Measurements from ENCODE around the gene DGCR6L.

Gene DGCR6L

GRCh38 chr22:20284471-20285086 lies 35.3 kb downstream of the DGCR6L start:
- no peaks in the 10 kb centered on the region for H3K9me3 ChIP-seq (ENCODE audit: insufficient read depth, low read length, severe bottlenecking)
- ATAC-seq (ENCODE audit: insufficient read depth, low read depth) (no peak), DNase-seq (no peak)
- H3K79me2 ChIP-seq (ENCODE audit: insufficient read depth, low read length) = no peaks in the 10 kb centered on the region
- H2AFZ ChIP-seq (ENCODE audit: low read depth, low read length) = no peak overlapping the region
- H3K27ac ChIP-seq (ENCODE audit: low read length) = no peak overlapping the region
- H3K36me3 ChIP-seq (ENCODE audit: insufficient read depth, low read length) = no peaks in the 10 kb centered on the region
- no peak overlapping the region for H3K4me3 ChIP-seq (ENCODE audit: low read depth in 1 of 2, low read length in 2 of 2)
- no peak overlapping the region for H3K9ac ChIP-seq (ENCODE audit: low read depth, low read length)
- H3K4me2 ChIP-seq (ENCODE audit: insufficient read depth, low read length) = no peak overlapping the region
- H3K4me1 ChIP-seq (ENCODE audit: insufficient read depth, low read length) = no peaks in the 10 kb centered on the region
- no peaks in the 10 kb centered on the region for H3K27me3 ChIP-seq (ENCODE audit: insufficient read depth, low read length, poor library complexity)
- TF ChIP-seq EZH2 (IDR thresholded peaks at IDR 0.05; ENCODE audit: borderline replicate concordance, low read depth, low read length, severe bottlenecking) (no peak), CTCF (IDR thresholded peaks at IDR 0.05; ENCODE audit: borderline replicate concordance, extremely low read depth, low read length, poor library complexity, severe bottlenecking) (no peak)
- no peaks in the 10 kb centered on the region for H4K20me1 ChIP-seq (ENCODE audit: insufficient read depth, low read length)

DNA sequence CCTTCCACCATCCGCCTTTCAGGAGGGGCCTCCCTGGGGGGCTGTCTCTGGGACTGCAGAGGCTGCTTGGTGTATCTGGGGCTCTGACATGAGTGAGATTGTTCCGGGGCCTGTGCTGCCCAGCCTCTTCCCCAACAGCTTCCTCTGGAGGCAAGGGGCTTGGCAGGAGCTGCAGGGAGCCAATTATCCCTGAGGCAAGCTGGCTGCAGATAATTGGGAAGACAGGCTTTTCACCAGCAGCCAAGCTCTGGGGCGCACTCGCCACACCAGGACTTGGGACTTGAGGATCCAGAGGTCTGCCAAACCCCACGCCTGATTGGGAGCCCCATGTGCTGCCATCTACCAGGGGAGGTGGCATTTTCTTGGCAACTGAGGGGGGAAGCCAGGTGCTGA lies 36.2 kb downstream of the DGCR6L start:
- no peak for ATAC-seq (ENCODE audit: insufficient read depth, low read depth)
- H3K9ac ChIP-seq (ENCODE audit: low read depth, low read length) = no peak overlapping the region

GRCh38 chr22:20282901-20283673 lies 36.8 kb downstream of the DGCR6L start:
- no peak overlapping the region for H2AFZ ChIP-seq (ENCODE audit: low read depth, low read length)
- H3K4me1 ChIP-seq (ENCODE audit: insufficient read depth, low read length) = no peaks in the 10 kb centered on the region
- H3K4me2 ChIP-seq (ENCODE audit: insufficient read depth, low read length) = no peak overlapping the region
- no peak overlapping the region for H3K4me3 ChIP-seq (ENCODE audit: low read depth in 1 of 2, low read length in 2 of 2)
- H3K79me2 ChIP-seq (ENCODE audit: insufficient read depth, low read length) = no peaks in the 10 kb centered on the region
- H3K27ac ChIP-seq (ENCODE audit: low read length) = no peak overlapping the region
- H3K9me3 ChIP-seq (ENCODE audit: insufficient read depth, low read length, severe bottlenecking) = no peaks in the 10 kb centered on the region
- no peak overlapping the region for H3K9ac ChIP-seq (ENCODE audit: low read depth, low read length)
- H3K27me3 ChIP-seq (ENCODE audit: insufficient read depth, low read length, poor library complexity) = no peaks in the 10 kb centered on the region
- H3K36me3 ChIP-seq (ENCODE audit: insufficient read depth, low read length) = no peaks in the 10 kb centered on the region
- ATAC-seq (ENCODE audit: insufficient read depth, low read depth) = no peak
- TF ChIP-seq CTCF (IDR thresholded peaks at IDR 0.05; ENCODE audit: borderline replicate concordance, extremely low read depth, low read length, poor library complexity, severe bottlenecking) (no peak), EZH2 (IDR thresholded peaks at IDR 0.05; ENCODE audit: borderline replicate concordance, low read depth, low read length, severe bottlenecking) (no peak)
- DNase-seq = no peak
- no peaks in the 10 kb centered on the region for H4K20me1 ChIP-seq (ENCODE audit: insufficient read depth, low read length)

More for the DNA sequence above, 36.2 kb downstream of the DGCR6L start:
- H3K9me3 ChIP-seq (ENCODE audit: insufficient read depth, low read length, severe bottlenecking) = no peaks in the 10 kb centered on the region
- DNase-seq = no peak
- no peak overlapping the region for H2AFZ ChIP-seq (ENCODE audit: low read depth, low read length)
- no peaks in the 10 kb centered on the region for H3K4me1 ChIP-seq (ENCODE audit: insufficient read depth, low read length)
- H3K79me2 ChIP-seq (ENCODE audit: insufficient read depth, low read length) = no peaks in the 10 kb centered on the region
- H3K27ac ChIP-seq (ENCODE audit: low read length) = no peak overlapping the region
- H3K36me3 ChIP-seq (ENCODE audit: insufficient read depth, low read length) = no peaks in the 10 kb centered on the region
- no peak overlapping the region for H3K4me3 ChIP-seq (ENCODE audit: low read depth in 1 of 2, low read length in 2 of 2)
- no peak overlapping the region for H3K4me2 ChIP-seq (ENCODE audit: insufficient read depth, low read length)
- TF ChIP-seq EZH2 (IDR thresholded peaks at IDR 0.05; ENCODE audit: borderline replicate concordance, low read depth, low read length, severe bottlenecking) = no peak
- TF ChIP-seq CTCF (IDR thresholded peaks at IDR 0.05; ENCODE audit: borderline replicate concordance, extremely low read depth, low read length, poor library complexity, severe bottlenecking) = no peak
- no peaks in the 10 kb centered on the region for H4K20me1 ChIP-seq (ENCODE audit: insufficient read depth, low read length)
- no peaks in the 10 kb centered on the region for H3K27me3 ChIP-seq (ENCODE audit: insufficient read depth, low read length, poor library complexity)
